Measurements from ENCODE around the gene RUBCNL.

Gene RUBCNL

GRCh38 chr13:46293436-46293835 is 93.6 kb downstream of the RUBCNL start:
- Histone ChIP-seq H3K9ac (ENCODE audit: low read depth, low read length) (no peak overlapping the region), H3K36me3 (ENCODE audit: insufficient read depth, low read length) (no peaks in the 10 kb centered on the region), H3K4me1 (ENCODE audit: insufficient read depth, low read length) (no peaks in the 10 kb centered on the region), H3K9me3 (ENCODE audit: control insufficient read depth, insufficient read depth, low read length) (no peaks in the 10 kb centered on the region)
